HK-2 (cell line): ENCODE measurements around the gene CEACAM7.

Source experiments
- DNase-seq: peaks from one replicate; pipeline ENCODE4 v3.0.0-alpha.2; 2018; ENCODE audit not compliant: unreplicated experiment

CEACAM7 gene

GRCh38 chr19:41700381-41701195 lies 12.5 kb upstream of the CEACAM7 start:
- no peak for DNase-seq

GRCh38 chr19:41699968-41700323 lies 11.9 kb upstream of the CEACAM7 start:
- no peak for DNase-seq

GRCh38 chr19:41699231-41699967 lies 11.3 kb upstream of the CEACAM7 start:
- DNase-seq: no peak

GRCh38 chr19:41698746-41699230 lies 10.7 kb upstream of the CEACAM7 start:
- no peak for DNase-seq

- no peak for DNase-seq
Measured at GRCh38 chr19:41697198-41697855, 9.3 kb upstream of the CEACAM7 start.

- no peak for DNase-seq
Measured at GRCh38 chr19:41696402-41697197, 8.5 kb upstream of the CEACAM7 start.

- no peak for DNase-seq
Measured at GRCh38 chr19:41695745-41696144, 7.7 kb upstream of the CEACAM7 start.

GRCh38 chr19:41694831-41695635 lies 7.0 kb upstream of the CEACAM7 start:
- no peak for DNase-seq

GRCh38 chr19:41694196-41694595 lies 6.1 kb upstream of the CEACAM7 start:
- DNase-seq: no peak

GRCh38 chr19:41691268-41691970 lies 3.3 kb upstream of the CEACAM7 start:
- DNase-seq: no peak

GRCh38 chr19:41690801-41691065 lies 2.7 kb upstream of the CEACAM7 start:
- DNase-seq: no peak

GRCh38 chr19:41689993-41690800 lies 2.1 kb upstream of the CEACAM7 start:
- no peak for DNase-seq

GRCh38 chr19:41688687-41689086 lies 617 bp upstream of the CEACAM7 start:
- DNase-seq: no peak

GRCh38 chr19:41687419-41687818 lies 651 bp downstream of the CEACAM7 start:
- DNase-seq: no peak

GRCh38 chr19:41682437-41682836 lies 5.6 kb downstream of the CEACAM7 start:
- DNase-seq: no peak

GRCh38 chr19:41671486-41671885 lies 16.6 kb downstream of the CEACAM7 start:
- no peak for DNase-seq

- no peak for DNase-seq
Measured at GRCh38 chr19:41670755-41671154, 17.3 kb downstream of the CEACAM7 start.

- no peak for DNase-seq
Measured at GRCh38 chr19:41668315-41668714, 19.8 kb downstream of the CEACAM7 start.

- no peak for DNase-seq
Measured at GRCh38 chr19:41666075-41666474, 22.0 kb downstream of the CEACAM7 start.

GRCh38 chr19:41657157-41657556 lies 30.9 kb downstream of the CEACAM7 start:
- no peak for DNase-seq
